ENCODE measurements around the gene AGXT.

The AGXT gene

DNA sequence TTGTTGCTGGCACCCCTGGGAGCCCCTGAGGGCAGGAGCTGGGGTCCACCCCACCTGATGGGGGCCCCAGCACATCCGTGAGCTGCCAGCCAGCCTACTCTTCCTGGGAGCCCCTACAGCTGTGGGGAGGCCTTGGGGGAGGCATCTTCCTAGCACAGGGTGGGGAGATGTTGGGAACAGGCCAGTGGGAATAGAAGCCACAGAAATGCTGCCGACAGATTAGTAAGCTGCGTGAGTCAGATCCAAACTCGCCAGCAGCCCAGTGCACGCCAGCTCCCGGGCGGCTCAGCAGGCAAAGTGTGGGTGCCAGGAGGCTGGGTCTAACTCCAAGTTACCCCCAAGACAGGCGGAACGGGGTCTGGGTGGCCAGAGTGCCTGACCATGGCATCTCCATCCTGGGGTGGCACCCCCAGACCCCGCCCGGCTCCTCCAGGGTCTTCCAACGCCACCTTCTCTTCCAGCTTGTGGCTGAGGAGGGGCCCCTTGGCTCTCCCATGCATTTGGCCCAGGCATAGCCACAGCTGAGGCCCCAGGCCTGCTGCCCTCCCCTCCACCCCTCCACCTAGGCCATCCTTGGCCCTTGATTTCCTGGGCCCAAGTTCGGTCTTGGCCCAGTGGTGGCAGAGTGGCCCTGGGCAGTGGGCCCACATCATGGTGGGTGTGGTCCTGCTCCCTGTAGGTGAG, 52.8 kb downstream of the AGXT start:
- Histone ChIP-seq H3K4me1 (ENCODE audit: control insufficient read depth in 5 of 5, insufficient read depth in 5 of 5, low read length in 5 of 5) (peaks cover 2 to 30% (median 22%) of the 10 kb centered on the region in 5 donors), H3K9ac (ENCODE audit: low read length in 5 of 5) (no peak overlapping the region), H3K9me3 (ENCODE audit: control insufficient read depth in 5 of 5, low read length in 5 of 5) (no peaks in the 10 kb centered on the region), H3K36me3 (ENCODE audit: control insufficient read depth in 5 of 5, insufficient read depth in 5 of 5, low read length in 5 of 5) (no peaks in the 10 kb centered on the region), H3K27me3 (ENCODE audit: control insufficient read depth in 5 of 5, insufficient read depth in 4 of 5, low read length in 5 of 5) (peaks cover 0 to 2% (median 0%) of the 10 kb centered on the region in 5 donors), H3K4me3 (ENCODE audit: low read depth in 1 of 5, low read length in 5 of 5) (no peak overlapping the region), H3K27ac (ENCODE audit: low read depth, low read length) (no peak overlapping the region)

DNA sequence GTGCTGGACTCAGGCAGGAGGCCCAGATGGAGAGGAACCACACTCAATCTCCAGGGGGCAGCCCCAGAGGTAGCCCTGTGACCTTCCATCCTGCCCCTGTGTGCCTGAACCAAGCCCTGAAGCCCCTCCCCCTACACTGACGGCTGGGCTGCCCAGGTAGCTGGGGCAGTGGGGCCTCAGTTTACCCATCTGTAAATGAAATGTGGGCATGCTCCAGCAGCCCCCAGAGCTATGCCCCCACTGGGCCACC, 53.3 kb downstream of the AGXT start:
- no peaks in the 10 kb centered on the region for H3K36me3 ChIP-seq (ENCODE audit: control insufficient read depth in 5 of 5, insufficient read depth in 5 of 5, low read length in 5 of 5)
- no peak overlapping the region for H3K4me3 ChIP-seq (ENCODE audit: low read depth in 1 of 5, low read length in 5 of 5)
- H3K9ac ChIP-seq (ENCODE audit: low read length in 5 of 5), result no peak overlapping the region
- H3K27ac ChIP-seq (ENCODE audit: low read depth, low read length), result no peak overlapping the region
- H3K4me1 ChIP-seq (ENCODE audit: control insufficient read depth in 5 of 5, insufficient read depth in 5 of 5, low read length in 5 of 5), result peaks cover 2 to 26% (median 19%) of the 10 kb centered on the region in 5 donors
- H3K9me3 ChIP-seq (ENCODE audit: control insufficient read depth in 5 of 5, low read length in 5 of 5), result peaks cover 0 to 4% (median 0%) of the 10 kb centered on the region in 5 donors
- H3K27me3 ChIP-seq (ENCODE audit: control insufficient read depth in 5 of 5, insufficient read depth in 4 of 5, low read length in 5 of 5), result peaks cover 0 to 2% (median 0%) of the 10 kb centered on the region in 5 donors

DNA sequence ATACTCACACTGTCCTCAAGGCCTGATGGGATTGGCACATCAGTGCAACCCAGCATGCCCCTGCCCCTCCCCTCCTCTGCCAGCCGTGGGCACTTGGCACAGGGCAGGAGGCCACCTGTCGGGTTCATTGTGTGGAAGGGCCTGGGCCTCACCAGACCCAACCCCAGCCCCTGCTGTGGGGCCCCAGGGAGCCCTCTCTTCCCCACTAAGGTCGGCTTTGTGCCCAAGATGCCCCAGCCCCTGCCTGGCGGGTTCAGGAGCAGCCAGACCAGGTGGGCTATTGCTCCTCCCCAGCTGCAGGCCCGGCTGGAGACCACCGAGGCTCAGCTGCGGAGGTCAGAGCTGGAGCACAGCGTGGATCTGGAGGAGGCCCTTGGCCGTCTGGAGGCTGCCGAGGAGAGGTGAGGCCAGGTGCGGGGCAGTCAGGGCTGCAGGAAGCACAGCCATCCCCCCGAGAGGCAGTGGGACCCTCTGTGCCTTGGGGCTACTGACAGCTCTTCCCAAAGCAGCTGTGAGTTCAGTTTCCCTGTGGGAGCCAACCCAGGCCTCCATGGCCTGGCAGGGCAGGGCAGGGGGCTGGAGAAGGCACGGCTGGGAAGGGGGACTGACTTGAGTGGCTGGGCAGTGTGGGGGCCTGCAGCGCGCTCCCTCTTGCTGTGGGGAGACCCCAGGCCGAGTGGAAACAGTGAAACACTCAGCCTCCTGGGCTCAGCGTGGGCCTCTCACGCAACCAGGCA, 53.8 kb downstream of the AGXT start:
- Histone ChIP-seq H3K9me3 (ENCODE audit: control insufficient read depth in 5 of 5, low read length in 5 of 5) (peaks cover 0 to 5% (median 0%) of the 10 kb centered on the region in 5 donors), H3K27ac (ENCODE audit: low read depth, low read length) (no peak overlapping the region), H3K9ac (ENCODE audit: low read length in 5 of 5) (no peak overlapping the region), H3K27me3 (ENCODE audit: control insufficient read depth in 5 of 5, insufficient read depth in 4 of 5, low read length in 5 of 5) (peaks cover 0 to 2% (median 0%) of the 10 kb centered on the region in 5 donors), H3K36me3 (ENCODE audit: control insufficient read depth in 5 of 5, insufficient read depth in 5 of 5, low read length in 5 of 5) (no peaks in the 10 kb centered on the region), H3K4me1 (ENCODE audit: control insufficient read depth in 5 of 5, insufficient read depth in 5 of 5, low read length in 5 of 5) (peaks cover 2 to 21% (median 14%) of the 10 kb centered on the region in 5 donors), H3K4me3 (ENCODE audit: low read depth in 1 of 5, low read length in 5 of 5) (no peak overlapping the region)

DNA sequence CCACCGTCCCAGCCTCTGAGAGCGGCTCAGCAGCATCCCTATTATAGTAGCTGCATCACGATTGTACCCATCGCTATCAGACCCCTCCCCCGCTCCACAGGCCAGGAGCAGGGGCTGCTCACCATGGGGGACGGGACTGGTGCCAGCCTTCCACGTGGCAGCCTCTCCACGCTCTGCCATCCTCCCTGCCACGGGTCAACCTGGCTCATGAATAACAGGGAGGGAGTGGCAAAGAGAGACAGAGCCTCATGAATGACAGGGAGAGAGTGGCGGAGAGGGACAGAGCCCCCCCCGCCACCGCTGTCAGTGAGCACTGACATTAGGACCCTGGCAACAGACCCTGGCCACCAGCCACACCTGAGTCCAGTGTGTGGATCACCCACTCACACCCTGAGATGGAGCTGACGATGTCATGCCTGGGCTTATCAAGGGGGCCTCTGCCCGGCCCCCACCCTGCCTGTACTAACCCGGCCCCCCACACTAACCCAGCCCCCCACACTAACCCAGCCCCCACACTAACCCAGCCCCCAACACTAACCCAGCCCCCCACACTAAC, 54.4 kb downstream of the AGXT start:
- Histone ChIP-seq H3K9me3 (ENCODE audit: control insufficient read depth in 5 of 5, low read length in 5 of 5) (peaks cover 0 to 6% (median 4%) of the 10 kb centered on the region in 5 donors), H3K27me3 (ENCODE audit: control insufficient read depth in 5 of 5, insufficient read depth in 4 of 5, low read length in 5 of 5) (peaks cover 0 to 2% (median 0%) of the 10 kb centered on the region in 5 donors), H3K27ac (ENCODE audit: low read depth, low read length) (no peak overlapping the region), H3K36me3 (ENCODE audit: control insufficient read depth in 5 of 5, insufficient read depth in 5 of 5, low read length in 5 of 5) (no peaks in the 10 kb centered on the region), H3K9ac (ENCODE audit: low read length in 5 of 5) (no peak overlapping the region), H3K4me3 (ENCODE audit: low read depth in 1 of 5, low read length in 5 of 5) (no peak overlapping the region), H3K4me1 (ENCODE audit: control insufficient read depth in 5 of 5, insufficient read depth in 5 of 5, low read length in 5 of 5) (peaks cover 0 to 20% (median 11%) of the 10 kb centered on the region in 5 donors)

DNA sequence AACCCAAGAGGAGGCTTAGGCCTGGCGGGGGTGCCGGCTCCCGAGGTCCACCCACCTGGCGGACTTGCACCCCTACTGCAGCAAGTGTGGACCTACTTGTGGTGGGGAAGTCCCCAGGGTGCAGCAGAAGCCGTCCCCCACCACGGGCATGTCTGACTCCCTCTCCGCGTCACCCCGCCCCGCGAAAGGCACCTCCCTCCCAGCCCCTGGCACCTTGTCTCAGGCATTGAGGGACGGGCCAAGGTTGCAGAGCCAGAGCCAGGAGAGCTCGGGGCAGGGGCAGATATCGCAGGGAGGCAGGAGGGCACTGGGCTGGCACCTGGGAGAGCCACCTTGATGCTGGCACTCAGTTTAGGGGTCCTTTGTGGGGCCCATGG, 56.6 kb downstream of the AGXT start:
- H3K4me3 ChIP-seq (ENCODE audit: low read depth in 1 of 5, low read length in 5 of 5), result no peak overlapping the region
- no peaks in the 10 kb centered on the region for H3K27me3 ChIP-seq (ENCODE audit: control insufficient read depth in 5 of 5, insufficient read depth in 4 of 5, low read length in 5 of 5)
- H3K36me3 ChIP-seq (ENCODE audit: control insufficient read depth in 5 of 5, insufficient read depth in 5 of 5, low read length in 5 of 5), result no peaks in the 10 kb centered on the region
- H3K9me3 ChIP-seq (ENCODE audit: control insufficient read depth in 5 of 5, low read length in 5 of 5), result peaks cover 0 to 7% (median 6%) of the 10 kb centered on the region in 5 donors
- no peak overlapping the region for H3K9ac ChIP-seq (ENCODE audit: low read length in 5 of 5)
- H3K4me1 ChIP-seq (ENCODE audit: control insufficient read depth in 5 of 5, insufficient read depth in 5 of 5, low read length in 5 of 5), result peaks cover 0 to 20% (median 11%) of the 10 kb centered on the region in 5 donors
- H3K27ac ChIP-seq (ENCODE audit: low read depth, low read length), result no peak overlapping the region

DNA sequence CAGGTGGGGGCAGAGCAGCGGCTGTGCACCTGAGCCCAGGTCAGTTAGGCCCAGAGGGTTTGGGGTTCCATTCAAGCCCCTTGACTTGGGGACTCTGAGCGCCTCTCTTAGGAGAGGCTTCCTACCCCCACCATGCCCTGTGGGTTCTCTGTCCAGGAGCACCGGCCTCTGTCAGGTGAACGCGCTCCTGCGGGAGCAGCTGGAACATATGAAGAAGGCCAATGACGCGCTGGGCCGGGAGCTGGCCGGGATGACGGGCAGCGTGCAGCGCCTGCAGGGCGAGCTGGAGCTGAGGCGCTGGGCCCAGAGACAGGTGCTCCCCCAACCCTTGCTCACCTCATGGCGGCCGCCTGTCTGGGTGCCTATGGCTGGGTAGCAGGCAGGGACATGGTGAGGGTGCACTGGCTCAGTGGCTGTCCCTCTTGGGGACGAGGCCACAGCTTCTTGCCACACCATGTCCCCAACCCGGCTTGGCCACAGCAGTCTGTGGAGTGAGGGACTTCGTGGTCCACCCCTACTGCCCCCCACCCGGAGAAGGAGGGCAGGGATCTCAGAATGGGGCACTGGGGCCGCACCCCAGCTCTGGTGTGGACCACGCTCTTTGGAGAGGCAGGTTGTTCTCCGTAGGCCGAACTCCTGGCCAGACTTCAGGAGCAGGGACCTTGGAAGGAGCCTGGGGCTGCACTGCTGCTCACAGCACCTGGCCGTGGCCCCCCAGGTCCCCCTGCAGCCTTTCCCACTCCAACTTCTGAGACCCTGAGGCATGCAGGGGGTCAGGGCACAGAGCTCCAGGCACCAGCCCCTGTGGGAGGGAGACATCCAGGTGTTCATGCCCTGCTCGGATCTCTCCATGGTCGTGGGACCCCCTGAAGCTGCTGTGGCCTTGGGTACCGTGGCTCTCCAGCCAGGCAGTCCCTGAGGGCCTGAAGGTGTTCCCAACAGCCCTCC, 57.2 kb downstream of the AGXT start:
- Histone ChIP-seq H3K9me3 (ENCODE audit: control insufficient read depth in 5 of 5, low read length in 5 of 5) (peaks cover 0 to 7% (median 6%) of the 10 kb centered on the region in 5 donors), H3K36me3 (ENCODE audit: control insufficient read depth in 5 of 5, insufficient read depth in 5 of 5, low read length in 5 of 5) (no peaks in the 10 kb centered on the region)

DNA sequence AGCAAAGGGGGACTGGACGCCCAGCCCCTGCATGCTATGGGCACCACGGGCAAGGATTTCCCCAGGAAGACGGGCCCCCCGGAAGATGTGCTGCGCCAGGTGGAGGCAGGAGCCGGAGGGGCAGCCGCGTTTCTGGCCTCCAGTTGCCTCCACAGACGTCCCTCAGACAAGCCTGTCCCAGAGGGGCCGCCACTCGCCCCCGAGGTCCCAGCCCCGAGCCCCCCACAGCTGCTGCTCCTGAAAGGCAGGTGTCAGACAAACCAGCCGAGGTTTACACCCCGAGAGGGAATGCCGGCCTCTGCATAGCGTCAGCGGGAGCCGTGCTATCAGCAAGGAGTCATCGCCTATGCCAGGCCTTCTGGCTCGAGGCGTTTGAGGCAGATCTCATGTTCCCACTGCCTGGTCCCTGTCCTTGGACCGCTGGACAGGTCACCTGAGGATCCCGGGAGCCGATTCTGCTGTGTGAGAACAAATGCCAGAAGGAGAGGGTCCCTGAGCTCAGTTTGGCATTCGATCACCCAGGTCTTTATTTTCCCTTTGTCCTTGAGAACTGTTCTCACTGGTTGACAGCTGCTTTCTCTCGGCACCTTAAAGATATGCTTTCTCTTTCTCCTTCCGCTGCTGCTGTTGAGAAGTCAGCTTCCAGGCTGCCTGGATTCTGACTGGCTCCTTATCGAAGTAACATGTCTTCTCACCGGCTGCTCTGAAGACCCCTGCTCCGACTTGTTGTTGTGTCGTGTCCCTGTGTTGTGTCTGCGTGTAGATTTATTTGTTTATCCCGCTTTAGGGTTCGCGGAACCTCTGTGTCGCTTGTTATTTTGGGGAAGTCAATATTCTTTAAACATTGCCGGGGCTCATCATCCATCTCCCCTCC, 58.1 kb downstream of the AGXT start:
- H3K4me3 ChIP-seq (ENCODE audit: low read depth in 1 of 5, low read length in 5 of 5), result no peak overlapping the region
- no peak overlapping the region for H3K9ac ChIP-seq (ENCODE audit: low read length in 5 of 5)
- no peak overlapping the region for H3K27ac ChIP-seq (ENCODE audit: low read depth, low read length)
- peaks cover 0 to 8% (median 2%) of the 10 kb centered on the region in 5 donors for H3K4me1 ChIP-seq (ENCODE audit: control insufficient read depth in 5 of 5, insufficient read depth in 5 of 5, low read length in 5 of 5)
- H3K9me3 ChIP-seq (ENCODE audit: control insufficient read depth in 5 of 5, low read length in 5 of 5), result peaks cover 0 to 7% (median 6%) of the 10 kb centered on the region in 5 donors
- peaks cover 0 to 2% (median 0%) of the 10 kb centered on the region in 5 donors for H3K27me3 ChIP-seq (ENCODE audit: control insufficient read depth in 5 of 5, insufficient read depth in 4 of 5, low read length in 5 of 5)
- H3K36me3 ChIP-seq (ENCODE audit: control insufficient read depth in 5 of 5, insufficient read depth in 5 of 5, low read length in 5 of 5), result no peaks in the 10 kb centered on the region

More for the DNA sequence above, 57.2 kb downstream of the AGXT start:
- Histone ChIP-seq H3K4me3 (ENCODE audit: low read depth in 1 of 5, low read length in 5 of 5) (no peak overlapping the region), H3K9ac (ENCODE audit: low read length in 5 of 5) (no peak overlapping the region), H3K27me3 (ENCODE audit: control insufficient read depth in 5 of 5, insufficient read depth in 4 of 5, low read length in 5 of 5) (peaks cover 0 to 2% (median 0%) of the 10 kb centered on the region in 5 donors), H3K4me1 (ENCODE audit: control insufficient read depth in 5 of 5, insufficient read depth in 5 of 5, low read length in 5 of 5) (peaks cover 0 to 16% (median 8%) of the 10 kb centered on the region in 5 donors), H3K27ac (ENCODE audit: low read depth, low read length) (no peak overlapping the region)

DNA sequence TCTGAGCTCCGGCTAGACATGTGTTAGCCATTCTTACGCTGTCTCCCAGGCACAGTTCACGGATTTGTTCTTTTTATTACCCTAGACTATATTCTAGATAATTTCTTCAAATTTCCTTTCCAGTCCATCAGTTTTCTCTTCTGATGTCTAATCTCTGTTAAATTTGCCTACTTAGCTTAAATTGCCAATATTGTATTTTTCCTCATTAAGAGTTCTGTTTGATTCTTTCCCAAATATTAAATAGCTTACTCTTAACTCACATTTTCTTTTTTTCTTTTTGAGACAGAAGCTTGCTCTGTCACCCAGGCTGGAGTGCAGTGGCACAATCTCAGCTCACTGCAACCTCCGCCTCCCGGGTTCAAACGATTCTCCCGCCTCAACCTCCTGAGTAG, 58.8 kb downstream of the AGXT start:
- Histone ChIP-seq H3K4me1 (ENCODE audit: control insufficient read depth in 5 of 5, insufficient read depth in 5 of 5, low read length in 5 of 5) (peaks cover 0 to 6% (median 0%) of the 10 kb centered on the region in 5 donors), H3K9ac (ENCODE audit: low read length in 5 of 5) (no peak overlapping the region), H3K4me3 (ENCODE audit: low read depth in 1 of 5, low read length in 5 of 5) (no peak overlapping the region), H3K36me3 (ENCODE audit: control insufficient read depth in 5 of 5, insufficient read depth in 5 of 5, low read length in 5 of 5) (no peaks in the 10 kb centered on the region), H3K27ac (ENCODE audit: low read depth, low read length) (no peak overlapping the region), H3K9me3 (ENCODE audit: control insufficient read depth in 5 of 5, low read length in 5 of 5) (peaks cover 0 to 7% (median 6%) of the 10 kb centered on the region in 5 donors), H3K27me3 (ENCODE audit: control insufficient read depth in 5 of 5, insufficient read depth in 4 of 5, low read length in 5 of 5) (peaks cover 0 to 5% (median 2%) of the 10 kb centered on the region in 5 donors)
